K562 (cell line): ENCODE results near the gene BRPF1. TPM values are rescaled to one million over a fixed set of nuclear protein-coding genes. Genes with fewer than 3 reads are reported as not detected.

Experiments
- ATAC-seq: fragments of 200-7000 bp; cut with Tn5 transposase; 3 replicates; pipeline ENCODE4 v1.9.1; 2020; ENCODE audit warnings: moderate library complexity
- BruUV-seq: library from RNA; stranded (reverse); fragments of 400-500 nt; replicated peaks from 2 replicates; lab custom pipeline; 2021; lab: Mats Ljungman, UMichigan
- CTCF ChIA-PET: fragments of 300-600 bp; formaldehyde crosslinking; extraction: SDS; loops from one replicate; lab custom pipeline; 2021; ENCODE audit warnings: low intra/inter-chr PET ratio; lab: Yijun Ruan, JAX
- POLR2A ChIA-PET: fragments of 300-600, 350-650 bp; sonication (Branson Sonifier 250); formaldehyde crosslinking; extraction: SDS; loops from one replicate; lab custom pipeline; 2021; ENCODE audit warnings: antibody characterized with exemption, inconsistent platforms; lab: Yijun Ruan, JAX
- DNase-seq, 4 experiments: peaks; one replicate each; pipeline versions ENCODE4 v3.0.0 to v3.0.0-alpha.2; 2011 to 2018; ENCODE audit warnings: low spot score in 3 of 4, mixed read lengths in 3 of 4; ENCODE audit errors: extremely low read depth in 1 of 4
- FAIRE-seq: peaks from 2 replicates; lab custom pipeline; 2011; peaks lifted over from hg19 to GRCh38; lab: Jason Lieb, UNC
- H2AFZ ChIP-seq: 2 replicates; pipeline ENCODE4 v1.6.0; 2011; ENCODE audit warnings: low read depth, low read length, control low read depth, inconsistent platforms
- H3K27ac ChIP-seq: fragments of 200-600 bp; 3 replicates; pipeline ENCODE4 v1.8.0; 2011; ENCODE audit warnings: low read depth, mild to moderate bottlenecking, control low read depth, inconsistent platforms, low read length, moderate library complexity, mixed read lengths; ENCODE audit errors: extremely low read depth
- H3K27me3 ChIP-seq, 2 experiments: fragments of 300-600 bp in 1 of 2; 2 replicates in 1 of 2; 3 replicates in 1 of 2; pipeline versions ENCODE4 v1.6.0 to v1.8.0; 2011; ENCODE audit warnings: inconsistent platforms in 2 of 2, low read length in 2 of 2, mild to moderate bottlenecking in 1 of 2, mixed read lengths in 1 of 2, moderate library complexity in 1 of 2; ENCODE audit not compliant: control insufficient read depth in 2 of 2, insufficient read depth in 2 of 2
- H3K36me3 ChIP-seq: fragments of 300-600 bp; 3 replicates; pipeline ENCODE4 v1.8.0; 2011; ENCODE audit warnings: mild to moderate bottlenecking, low read length, inconsistent platforms; ENCODE audit not compliant: control insufficient read depth, insufficient read depth
- H3K4me1 ChIP-seq, 2 experiments: fragments of 200-600 bp in 1 of 2; replicated peaks in 1 of 2; 2 replicates in 1 of 2; 3 replicates in 1 of 2; pipeline versions ENCODE4 v1.5.1 to v1.8.0; 2011; ENCODE audit warnings: inconsistent platforms in 2 of 2, low read length in 2 of 2, mild to moderate bottlenecking in 1 of 2, mixed read lengths in 1 of 2, moderate library complexity in 1 of 2; ENCODE audit not compliant: control insufficient read depth in 2 of 2, insufficient read depth in 2 of 2
- H3K4me2 ChIP-seq: 2 replicates; pipeline ENCODE4 v1.6.1; 2011; ENCODE audit warnings: low read length, control low read depth, inconsistent platforms, mixed read lengths; ENCODE audit not compliant: insufficient read depth
- H3K4me3 ChIP-seq: fragments of 200-600 bp; sonication (generic), shearing (Covaris generic); 2 replicates; pipeline ENCODE4 v1.5.1; 2016; ENCODE audit warnings: control low read depth, inconsistent platforms
- H3K79me2 ChIP-seq: fragments of 200-600 bp; 3 replicates; pipeline ENCODE4 v1.8.0; 2011; ENCODE audit warnings: low read length, inconsistent platforms; ENCODE audit not compliant: control insufficient read depth, insufficient read depth
- H3K9ac ChIP-seq, 2 experiments: 2 replicates each; pipeline versions ENCODE4 v1.6.0 to v1.6.1; 2011; ENCODE audit warnings: low read depth in 2 of 2, low read length in 2 of 2, control low read depth in 1 of 2, inconsistent platforms in 1 of 2, mild to moderate bottlenecking in 1 of 2, mixed read lengths in 1 of 2; ENCODE audit not compliant: insufficient read depth in 1 of 2
- H3K9me1 ChIP-seq: one replicate; pipeline ENCODE4 v1.6.0; 2011; ENCODE audit warnings: inconsistent platforms, mild to moderate bottlenecking, low read length, moderate library complexity; ENCODE audit not compliant: control insufficient read depth, insufficient read depth
- H3K9me3 ChIP-seq: replicated peaks from 2 replicates; pipeline ENCODE4 v1.5.1; 2011; ENCODE audit warnings: low read depth, low read length, inconsistent platforms; ENCODE audit not compliant: control insufficient read depth, insufficient read depth
- H4K20me1 ChIP-seq: replicated peaks from 2 replicates; pipeline ENCODE4 v1.6.1; 2011; ENCODE audit warnings: low read length, inconsistent platforms, mixed read lengths; ENCODE audit not compliant: control insufficient read depth, insufficient read depth
- DEAF1 ChIP-seq: fragments of 450-650 bp; formaldehyde crosslinking; IDR thresholded peaks from 2 replicates; pipeline ENCODE4 v1.4.0; 2020; ENCODE audit warnings: mild to moderate bottlenecking, moderate library complexity
- ETV6 ChIP-seq, 3 experiments: fragments of 150-350 bp in 1 of 3; sonication (generic) in 1 of 3; formaldehyde crosslinking in 1 of 3; IDR thresholded peaks; 2 replicates each; pipeline versions ENCODE4 v1.6.1 to v1.8.0; 2014 to 2022; ENCODE audit warnings: borderline replicate concordance in 2 of 3, low read depth in 2 of 3, antibody characterized with exemption in 1 of 3, low read length in 1 of 3, mild to moderate bottlenecking in 1 of 3, missing genetic modification reagents in 1 of 3
- GABPB1 ChIP-seq: sonication (generic); formaldehyde crosslinking; IDR thresholded peaks from 2 replicates; pipeline ENCODE4 v1.8.0; 2022; ENCODE audit warnings: mild to moderate bottlenecking, missing genetic modification reagents
- HNRNPK ChIP-seq: fragments of 200-400 bp; formaldehyde crosslinking; IDR thresholded peaks from one replicate; pipeline ENCODE4 v1.6.1; 2018; ENCODE audit warnings: mild to moderate bottlenecking, low read depth, low read length; ENCODE audit not compliant: poor library complexity, severe bottlenecking
- PPARD ChIP-seq: fragments of 250-450 bp; sonication (Bioruptor Pico); IDR thresholded peaks from 2 replicates; pipeline ENCODE4 v1.8.0; 2022; ENCODE audit warnings: inconsistent platforms, mild to moderate bottlenecking, moderate library complexity
- SMAD4 ChIP-seq: fragments of 250-450 bp; sonication (Bioruptor Pico); conservative IDR thresholded peaks from 2 replicates; pipeline ENCODE4 v1.8.0; 2021; ENCODE audit warnings: inconsistent platforms, mild to moderate bottlenecking, moderate library complexity
- SPI1 ChIP-seq: IDR thresholded peaks from 2 replicates; pipeline ENCODE4 v1.6.1; 2011; ENCODE audit warnings: low read depth, low read length, control low read depth, borderline replicate concordance
- SRF ChIP-seq, 2 experiments: fragments of 250-450, 450-650 bp in 1 of 2; sonication (Bioruptor Pico) in 1 of 2; sonication (generic) in 1 of 2; formaldehyde crosslinking; IDR thresholded peaks; 2 replicates each; pipeline versions ENCODE4 v1.5.0 to v1.5.1; 2020 to 2022; ENCODE audit warnings: mild to moderate bottlenecking in 1 of 2, missing genetic modification reagents in 1 of 2
- ZFX ChIP-seq: sonication (generic); formaldehyde crosslinking; IDR thresholded peaks from 2 replicates; pipeline ENCODE4 v1.8.0; 2022; ENCODE audit warnings: mild to moderate bottlenecking, missing genetic modification reagents, moderate library complexity
- ZKSCAN3 ChIP-seq: fragments of 250-450 bp; sonication (Bioruptor Pico); IDR thresholded peaks from 2 replicates; pipeline ENCODE4 v1.4.0; 2020
- ZNF589 ChIP-seq: fragments of 200-800 bp; sonication (Bioruptor generic); IDR thresholded peaks from 2 replicates; pipeline ENCODE4 v1.6.1; 2016; ENCODE audit warnings: low read depth, missing genetic modification characterization, missing compliant biosample characterization
- WGBS: fragments of 100-300 bp; shearing (Covaris generic); methylation state at CpG from one replicate; pipeline ENCODE4 v1.1.6; 2016; ENCODE audit warnings: low coverage, mixed read lengths; ENCODE audit not compliant: insufficient coverage; ENCODE audit errors: missing lambda C conversion rate; 5-methylcytosine and 5-hydroxymethylcytosine counted together
- in situ Hi-C: fragments of 300-500 bp; cut with MboI; formaldehyde crosslinking; loops from 4 replicates; pipeline ENCODE4 v1.15.0; 2018; ENCODE audit warnings: inconsistent platforms, mixed read lengths
- intact Hi-C: fragments of 100-400 bp; cut with micrococcal nuclease; formaldehyde crosslinking; loops from 2 replicates; pipeline ENCODE4 v1.14.2; 2022
- polyA plus RNA-seq, 8 experiments: library from polyadenylated mRNA; depleted of rRNA in 4 of 8; stranded (reverse) in 5 of 8; unstranded in 3 of 8; fragments of >200 nt; fragmentation: Nextera tagmentation in 2 of 8; fragmentation: Illumina TruSeq in 1 of 8; extraction: Ambion mirVana in 2 of 8; extraction: Trizol in 1 of 8; gene quantifications; 2 replicates each; pipeline versions ENCODE4 v1.2.1 to v1.2.3, GENCODE V29; 2011 to 2014; ENCODE audit warnings: inconsistent platforms in 1 of 8, missing spikeins in 1 of 8
- total RNA-seq, 7 experiments: library from RNA; depleted of rRNA in 6 of 7; stranded (reverse); fragments of >200 nt in 6 of 7; fragmentation: Illumina TruSeq in 2 of 7; extraction: Trizol in 2 of 7; gene quantifications; 2 replicates each; pipeline versions ENCODE4 v1.2.1 to v1.2.3, GENCODE V29; 2011 to 2021; ENCODE audit warnings: low replicate concordance in 1 of 7
- TF ChIP-seq, protein P1 (sequence below): fragments of 250-450 bp; sonication (Bioruptor Pico); IDR thresholded peaks from 2 replicates; pipeline ENCODE4 v1.8.0; 2022; ENCODE audit warnings: moderate library complexity, mild to moderate bottlenecking, inconsistent platforms
- TF ChIP-seq, protein P2 (sequence below): fragments of 450-650 bp; IDR thresholded peaks from 2 replicates; pipeline ENCODE4 v1.6.1; 2016
- TF ChIP-seq, protein P3 (sequence below): fragments of 200-800 bp; sonication (Bioruptor generic); IDR thresholded peaks from 2 replicates; pipeline ENCODE4 v1.6.1; 2017; ENCODE audit warnings: missing genetic modification characterization, missing compliant biosample characterization

BRPF1 gene
- total and polyA plus RNA-seq, 9 of the 15 experiments (the other 6 are each of a cell fraction or from before 2014, with no cell fraction given), result 1.1 to 40.2 (median 23.5) TPM

DNA sequence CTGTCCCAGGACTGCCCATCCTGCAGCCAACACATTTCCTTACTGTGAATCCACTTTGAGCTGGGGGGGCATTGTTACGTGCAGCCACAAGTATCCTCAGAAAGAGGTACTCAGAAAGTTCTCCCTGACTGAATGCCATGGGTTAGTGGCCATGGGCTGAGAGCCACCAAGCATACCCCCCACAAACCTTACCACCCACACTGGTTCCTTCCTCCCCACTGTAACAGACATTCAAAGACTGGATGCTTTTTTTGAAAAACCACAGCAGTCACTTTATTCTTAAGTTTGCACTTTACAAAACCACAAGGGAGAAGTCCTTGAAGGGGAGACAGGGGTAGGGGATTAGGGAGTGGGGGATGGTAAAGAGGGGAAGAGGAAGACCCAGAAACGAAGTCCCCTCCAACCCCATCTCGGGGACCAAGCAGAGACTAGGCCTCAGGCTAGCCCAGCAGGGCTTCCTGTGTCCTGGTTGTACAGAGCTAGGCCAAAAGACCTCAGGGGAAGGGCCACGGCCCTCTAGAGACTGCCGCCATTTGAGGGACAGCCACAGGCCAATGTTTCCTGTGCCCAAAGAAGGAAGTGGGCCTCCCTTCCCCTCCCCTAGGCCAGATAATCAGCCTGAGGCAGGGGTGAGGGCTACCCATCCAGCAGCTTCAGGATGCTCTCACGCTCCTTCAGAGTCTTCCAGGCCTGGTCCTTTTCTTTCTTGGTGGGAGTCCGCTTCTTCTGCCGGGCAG lies 48.4 kb downstream of the BRPF1 start:
- no peak for DNase-seq

More for the DNA sequence above, 48.4 kb downstream of the BRPF1 start:
- no peak overlapping the region for H3K4me3 ChIP-seq
- WGBS, result 55% methylated on average over 8 of the region's 8 CpGs
- BruUV-seq, result TSS peak; percentile 67
- FAIRE-seq, result no peak
- H2AFZ ChIP-seq, result no peak overlapping the region
- peak overlapping the region; percentile 11; the same call in 1 of the 3 replicates for H3K27ac ChIP-seq
- POLR2A ChIA-PET, result interaction anchor here (0.7 to 1.6 kb wide), 4 partner anchors 10 to 45 kb away, joined by 3 to 5 read pairs (median 4); partner anchors contain the start of genes ARPC4 and CAMK1
- H3K79me2 ChIP-seq, result no peaks in the 10 kb centered on the region
- TF ChIP-seq DEAF1 (CRISPR knock-in tag) (no peak), SRF (CRISPR knock-in tag; IDR thresholded peaks at IDR 0.05) (peak; percentile 40 to 83; a peak in 3 of 4 replicates), PPARD (CRISPR knock-in tag) (no peak), ZFX (CRISPR knock-in tag) (peak; percentile 63), ZKSCAN3 (CRISPR knock-in tag) (peak; percentile 77; the same call in 1 of the 2 replicates), GABPB1 (CRISPR knock-in tag) (0 out of 2 replicates have a peak, but pooled peaks have one; percentile 31), SPI1 (peak; percentile 74; the same call in 1 of the 2 replicates), HNRNPK (no peak), ZNF589 (CRISPR knock-in tag) (peak; percentile 40; the same call in 1 of the 2 replicates), SMAD4 (no peak), ETV6 (IDR thresholded peaks at IDR 0.05; ENCODE audit: borderline replicate concordance in 1 of 2, low read depth in 2 of 2, low read length in 1 of 2) (peak in 1 of 2 experiments; percentile 3; a peak in 1 of 4 replicates), ETV6 (CRISPR knock-in tag; IDR thresholded peaks at IDR 0.05; ENCODE audit: borderline replicate concordance) (no peak)
- TF ChIP-seq, protein P1, sequence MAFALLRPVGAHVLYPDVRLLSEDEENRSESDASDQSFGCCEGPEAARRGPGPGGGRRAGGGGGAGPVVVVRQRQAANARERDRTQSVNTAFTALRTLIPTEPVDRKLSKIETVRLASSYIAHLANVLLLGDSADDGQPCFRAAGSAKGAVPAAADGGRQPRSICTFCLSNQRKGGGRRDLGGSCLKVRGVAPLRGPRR, result no peak
- TF ChIP-seq, protein P2, sequence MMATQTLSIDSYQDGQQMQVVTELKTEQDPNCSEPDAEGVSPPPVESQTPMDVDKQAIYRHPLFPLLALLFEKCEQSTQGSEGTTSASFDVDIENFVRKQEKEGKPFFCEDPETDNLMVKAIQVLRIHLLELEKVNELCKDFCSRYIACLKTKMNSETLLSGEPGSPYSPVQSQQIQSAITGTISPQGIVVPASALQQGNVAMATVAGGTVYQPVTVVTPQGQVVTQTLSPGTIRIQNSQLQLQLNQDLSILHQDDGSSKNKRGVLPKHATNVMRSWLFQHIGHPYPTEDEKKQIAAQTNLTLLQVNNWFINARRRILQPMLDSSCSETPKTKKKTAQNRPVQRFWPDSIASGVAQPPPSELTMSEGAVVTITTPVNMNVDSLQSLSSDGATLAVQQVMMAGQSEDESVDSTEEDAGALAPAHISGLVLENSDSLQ, result peak; percentile 22; the same call in 1 of the 2 replicates
- TF ChIP-seq, protein P3, sequence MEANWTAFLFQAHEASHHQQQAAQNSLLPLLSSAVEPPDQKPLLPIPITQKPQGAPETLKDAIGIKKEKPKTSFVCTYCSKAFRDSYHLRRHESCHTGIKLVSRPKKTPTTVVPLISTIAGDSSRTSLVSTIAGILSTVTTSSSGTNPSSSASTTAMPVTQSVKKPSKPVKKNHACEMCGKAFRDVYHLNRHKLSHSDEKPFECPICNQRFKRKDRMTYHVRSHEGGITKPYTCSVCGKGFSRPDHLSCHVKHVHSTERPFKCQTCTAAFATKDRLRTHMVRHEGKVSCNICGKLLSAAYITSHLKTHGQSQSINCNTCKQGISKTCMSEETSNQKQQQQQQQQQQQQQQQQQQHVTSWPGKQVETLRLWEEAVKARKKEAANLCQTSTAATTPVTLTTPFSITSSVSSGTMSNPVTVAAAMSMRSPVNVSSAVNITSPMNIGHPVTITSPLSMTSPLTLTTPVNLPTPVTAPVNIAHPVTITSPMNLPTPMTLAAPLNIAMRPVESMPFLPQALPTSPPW, result 0 out of 2 replicates have a peak, but pooled peaks have one; percentile 13
- TF ChIP-seq, all 486 proteins: peak for 9
- H3K27me3 ChIP-seq, result no peaks in the 10 kb centered on the region
- peak overlapping the region in 1 of 2 experiments; percentile 83; a peak in 3 of 4 replicates for H3K9ac ChIP-seq
- peaks cover 13 to 15% of the 10 kb centered on the region in 2 experiments for H3K4me1 ChIP-seq
- H3K4me2 ChIP-seq, result no peak overlapping the region
- H3K9me1 ChIP-seq, result no peaks in the 10 kb centered on the region
- intact Hi-C loops (loop anchor here (5.0 kb wide), 1 partner anchor 152 kb away; the partner anchor contains the start of gene CRELD1), in situ Hi-C loops (no loop called here)
- H4K20me1 ChIP-seq, result no peaks in the 10 kb centered on the region
- no peaks in the 10 kb centered on the region for H3K9me3 ChIP-seq
- CTCF ChIA-PET, result interaction anchor here (0.6 kb wide), 1 partner anchor 546 kb away, joined by 6 read pairs; no protein-coding TSS in a partner anchor
- ATAC-seq, result no peak; the same call in 1 of the 3 replicates
- H3K36me3 ChIP-seq, result peaks cover 39% of the 10 kb centered on the region
